OCI-LY7 (cell line): ENCODE data around the gene TMEM273.

Source experiments
- CTCF ChIP-seq: fragments of 200-600 bp; sonication (generic); conservative IDR thresholded peaks from 2 replicates; pipeline ENCODE4 v1.5.1; 2014; ENCODE audit warnings: mild to moderate bottlenecking, antibody characterized with exemption, low read length, moderate library complexity, mixed read lengths
- EZH2phosphoT487 ChIP-seq: fragments of 200-600 bp; sonication (generic); IDR thresholded peaks from 2 replicates; pipeline ENCODE4 v1.6.1; 2018; ENCODE audit warnings: low read depth, borderline replicate concordance, mild to moderate bottlenecking, mixed run types, antibody characterized with exemption, low read length, moderate library complexity, mixed read lengths

GRCh38 chr10:49197171-49197570, 9.0 kb upstream of the TMEM273 start:
- TF ChIP-seq CTCF (no peak), EZH2phosphoT487 (no peak)
